ENCODE results near the gene UBE2U. TPM values are rescaled to one million over a fixed set of nuclear protein-coding genes. Genes with fewer than 3 reads are reported as not detected.
A peak's percentile ranks its signal among the peaks of the same experiment; 100 is the strongest.

UBE2U gene
- total RNA-seq, 1 experiment from 2014 or later = not detected

DNA sequence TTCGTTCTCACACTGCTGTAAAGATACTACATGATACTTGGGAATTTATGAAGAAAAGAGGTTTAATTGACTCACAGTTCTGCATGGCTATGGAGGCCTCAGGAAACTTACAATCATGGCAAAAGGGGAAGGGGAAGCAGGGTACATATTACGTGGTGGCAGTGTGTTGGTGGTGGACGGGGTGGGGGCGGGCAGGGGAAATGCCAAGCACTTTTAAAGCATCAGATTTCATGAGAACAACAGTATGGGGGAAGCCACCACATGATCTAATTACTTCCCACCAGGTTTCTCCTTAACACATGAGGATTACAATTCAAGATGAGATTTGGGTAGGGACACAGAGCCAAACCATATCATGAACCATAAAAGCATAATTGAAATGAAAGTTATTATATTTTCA, 88.5 kb downstream of the UBE2U start:
- DNase-seq (ENCODE audit: low read depth) = no peak

DNA sequence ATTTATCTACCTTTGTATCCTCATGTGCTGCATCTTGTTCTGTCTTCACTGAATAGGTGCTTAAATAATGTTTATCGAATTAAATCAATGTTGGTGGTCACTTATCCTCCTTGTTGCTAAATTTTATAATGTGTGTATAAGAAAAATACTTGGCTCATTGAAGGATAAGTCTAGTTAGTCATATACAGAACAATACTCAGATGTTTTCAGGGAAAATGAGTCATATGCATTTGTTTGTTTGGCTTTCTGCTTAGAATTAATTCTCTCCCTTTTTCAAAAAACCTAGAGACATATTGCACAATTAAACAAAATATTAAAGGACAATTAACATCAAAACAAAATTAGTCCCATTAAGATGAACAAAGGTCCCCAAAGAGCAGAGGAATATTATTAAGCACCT, 89.0 kb downstream of the UBE2U start:
- peak; percentile 29 for DNase-seq (ENCODE audit: low read depth)

DNA sequence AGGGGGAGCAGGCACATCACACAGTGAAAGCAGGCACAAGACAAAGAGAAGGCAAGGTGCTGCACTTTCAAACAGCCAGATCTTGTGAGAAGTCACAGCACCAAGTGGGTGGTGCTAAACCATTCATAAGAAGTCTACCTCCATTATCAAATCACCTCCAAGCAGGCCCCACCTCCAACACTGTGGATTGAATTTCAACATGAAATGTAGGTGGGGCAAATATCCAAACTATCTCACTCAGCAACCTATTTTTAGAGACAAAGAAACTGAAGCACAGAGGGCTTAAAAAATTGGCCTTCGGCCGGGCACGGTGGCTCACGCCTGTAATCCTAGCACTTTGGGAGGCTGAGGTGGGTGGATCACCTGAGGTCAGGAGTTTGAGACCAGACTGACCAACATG, 90.4 kb downstream of the UBE2U start:
- no peak for DNase-seq (ENCODE audit: low read depth)

GRCh38 chr1:64295136-64295535, 91.7 kb downstream of the UBE2U start:
- peak; percentile 21 for DNase-seq (ENCODE audit: low read depth)

GRCh38 chr1:64295561-64295960, 92.1 kb downstream of the UBE2U start:
- DNase-seq (ENCODE audit: low read depth) = peak; percentile 54

GRCh38 chr1:64296459-64296858, 93.0 kb downstream of the UBE2U start:
- no peak for DNase-seq (ENCODE audit: low read depth)

- DNase-seq (ENCODE audit: low read depth) = no peak
Measured at GRCh38 chr1:64302194-64302593, 98.8 kb downstream of the UBE2U start.

- DNase-seq (ENCODE audit: low read depth) = peak; percentile 41
Measured at GRCh38 chr1:64302971-64303370, 99.5 kb downstream of the UBE2U start.

GRCh38 chr1:64304823-64305222, 101.4 kb downstream of the UBE2U start:
- peak; percentile 25 for DNase-seq (ENCODE audit: low read depth)

DNA sequence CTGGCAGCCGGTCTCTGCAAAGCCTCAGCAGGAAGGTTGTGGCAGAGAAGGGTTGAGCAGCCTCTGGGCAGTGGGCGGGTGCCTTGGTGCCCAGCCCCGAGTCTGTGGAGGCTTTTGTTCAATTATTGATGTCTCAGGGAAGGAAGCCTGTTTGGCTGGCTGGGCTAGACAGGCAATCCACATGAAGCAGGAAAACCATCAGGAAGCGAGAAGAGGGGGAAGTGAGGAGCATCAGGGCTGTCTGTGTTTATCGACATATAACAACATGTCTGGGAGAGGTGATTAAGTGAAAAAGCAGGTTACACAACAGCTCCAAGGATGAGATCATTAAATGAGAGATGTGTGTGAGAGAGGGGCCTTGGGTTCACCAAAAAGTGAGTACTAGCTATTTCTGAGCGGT, 105.4 kb downstream of the UBE2U start:
- DNase-seq (ENCODE audit: low read depth) = no peak

DNA sequence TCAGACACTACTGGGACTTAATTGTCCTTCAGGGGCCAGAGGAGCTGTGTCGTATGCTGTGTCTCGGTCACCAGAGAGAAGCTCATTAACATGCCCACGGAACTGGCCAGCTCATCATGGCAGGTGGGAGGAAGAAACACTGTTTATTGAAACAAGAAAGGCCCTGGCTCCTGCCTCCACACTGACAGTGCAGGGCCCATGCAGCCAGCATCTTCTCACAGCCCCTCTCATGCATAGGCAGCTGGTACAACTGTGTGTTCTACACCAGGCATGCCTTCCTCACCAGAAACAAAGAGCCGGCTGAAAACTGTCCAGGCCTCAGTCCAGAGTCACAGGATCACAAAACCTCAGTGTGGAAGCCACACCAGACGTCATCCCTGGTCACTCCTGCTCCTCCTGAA, 106.0 kb downstream of the UBE2U start:
- DNase-seq (ENCODE audit: low read depth) = no peak

GRCh38 chr1:64310760-64311159, 107.3 kb downstream of the UBE2U start:
- DNase-seq (ENCODE audit: low read depth) = no peak

- DNase-seq (ENCODE audit: low read depth) = no peak
Measured at GRCh38 chr1:64312431-64312830, 109.0 kb downstream of the UBE2U start.

DNA sequence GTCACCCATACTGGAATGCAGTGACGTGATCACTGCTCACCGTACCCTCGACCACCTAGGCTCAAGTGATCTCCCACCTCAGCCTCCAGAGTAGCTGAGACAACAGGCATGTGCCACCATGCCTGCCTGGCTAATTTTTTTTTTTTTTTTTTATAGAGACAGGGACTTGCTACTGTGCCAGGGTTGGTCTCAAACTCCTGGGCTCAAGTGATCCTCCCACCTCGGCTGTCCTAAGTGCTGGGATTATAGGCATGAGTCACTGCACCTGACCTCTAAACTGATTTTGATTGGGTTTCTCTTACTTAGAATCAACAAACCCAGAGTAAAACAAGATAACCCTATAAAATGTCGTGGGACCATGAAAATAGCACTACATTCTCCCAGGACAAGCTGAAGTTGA, 112.0 kb downstream of the UBE2U start:
- DNase-seq (ENCODE audit: low read depth) = peak; percentile 44
